D721Med (cell line): ENCODE data around the gene AXL.

Source experiments
- DNase-seq: peaks from one replicate; pipeline ENCODE4 v3.0.0; 2011; ENCODE audit warnings: low spot score; ENCODE audit not compliant: insufficient read length
- FAIRE-seq: peaks from 2 replicates; lab custom pipeline; 2011; peaks lifted over from hg19 to GRCh38; lab: Jason Lieb, UNC
- TF ChIP-seq, protein P1 (sequence below): IDR thresholded peaks from 2 replicates; pipeline ENCODE4 v1.5.1; 2012; ENCODE audit warnings: mild to moderate bottlenecking, control low read depth; ENCODE audit not compliant: insufficient read depth; ENCODE audit errors: missing control alignments

The AXL gene

DNA sequence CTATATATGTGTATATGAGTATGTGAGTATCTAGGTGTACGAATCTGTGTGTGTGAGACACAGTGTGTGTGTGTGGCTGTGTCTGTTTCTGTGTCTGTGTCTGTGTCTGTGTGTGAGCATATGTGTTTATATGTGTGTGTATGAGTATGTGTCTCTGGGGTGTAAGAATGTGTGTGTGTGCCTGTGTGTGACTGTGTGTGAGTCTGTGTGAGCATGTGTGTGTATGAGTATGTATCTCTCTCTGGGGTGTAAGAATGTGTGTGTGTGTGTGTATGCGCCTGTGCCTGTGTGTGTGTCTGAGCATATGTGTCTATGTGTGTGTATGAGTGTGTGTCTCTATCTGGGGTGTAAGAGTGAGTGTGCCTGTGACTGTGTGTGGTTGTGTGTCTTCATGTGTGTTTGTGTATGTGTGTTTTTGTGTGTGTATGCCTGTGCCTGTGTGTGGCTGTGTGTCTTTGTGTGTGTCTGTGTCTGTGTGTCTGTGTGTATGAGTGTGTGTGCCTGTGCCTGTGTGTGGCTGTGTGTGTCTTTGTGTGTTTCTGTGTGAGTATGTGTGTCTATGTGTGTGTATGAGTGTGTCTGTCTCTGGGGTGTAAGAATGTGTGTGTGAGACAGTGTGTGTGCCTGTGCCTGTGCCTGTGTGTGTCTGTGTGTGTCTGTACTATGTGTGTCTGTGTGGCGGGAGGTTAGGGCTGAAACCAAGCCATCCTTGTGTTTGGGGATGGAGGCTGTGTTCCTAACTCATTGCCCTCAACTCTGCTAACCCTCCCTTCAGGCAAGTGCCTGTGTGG lies 11.2 kb downstream of the AXL start:
- TF ChIP-seq, protein P1, sequence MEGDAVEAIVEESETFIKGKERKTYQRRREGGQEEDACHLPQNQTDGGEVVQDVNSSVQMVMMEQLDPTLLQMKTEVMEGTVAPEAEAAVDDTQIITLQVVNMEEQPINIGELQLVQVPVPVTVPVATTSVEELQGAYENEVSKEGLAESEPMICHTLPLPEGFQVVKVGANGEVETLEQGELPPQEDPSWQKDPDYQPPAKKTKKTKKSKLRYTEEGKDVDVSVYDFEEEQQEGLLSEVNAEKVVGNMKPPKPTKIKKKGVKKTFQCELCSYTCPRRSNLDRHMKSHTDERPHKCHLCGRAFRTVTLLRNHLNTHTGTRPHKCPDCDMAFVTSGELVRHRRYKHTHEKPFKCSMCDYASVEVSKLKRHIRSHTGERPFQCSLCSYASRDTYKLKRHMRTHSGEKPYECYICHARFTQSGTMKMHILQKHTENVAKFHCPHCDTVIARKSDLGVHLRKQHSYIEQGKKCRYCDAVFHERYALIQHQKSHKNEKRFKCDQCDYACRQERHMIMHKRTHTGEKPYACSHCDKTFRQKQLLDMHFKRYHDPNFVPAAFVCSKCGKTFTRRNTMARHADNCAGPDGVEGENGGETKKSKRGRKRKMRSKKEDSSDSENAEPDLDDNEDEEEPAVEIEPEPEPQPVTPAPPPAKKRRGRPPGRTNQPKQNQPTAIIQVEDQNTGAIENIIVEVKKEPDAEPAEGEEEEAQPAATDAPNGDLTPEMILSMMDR, result no peak
- DNase-seq (no peak), FAIRE-seq (no peak)

DNA sequence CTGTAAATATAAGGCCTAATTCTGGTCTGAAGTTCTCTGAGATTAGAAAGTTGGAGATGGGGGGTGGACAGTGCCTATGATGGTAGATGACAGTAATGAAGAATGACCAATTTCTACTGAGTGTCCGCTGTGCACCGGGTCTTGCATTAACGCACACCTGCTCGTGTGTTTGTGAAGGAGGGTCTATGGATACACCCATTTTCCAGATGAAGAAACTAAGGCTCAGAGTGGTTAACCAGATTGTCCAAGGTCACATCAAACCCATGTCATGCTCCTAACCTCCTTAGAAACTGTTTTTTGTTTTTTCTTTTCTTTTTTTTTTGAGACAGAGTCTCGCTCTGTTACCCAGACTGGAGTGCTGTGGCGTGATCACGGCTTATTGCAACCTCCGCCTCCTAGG lies 13.7 kb downstream of the AXL start:
- TF ChIP-seq, protein P1, result no peak
- no peak for FAIRE-seq
- no peak for DNase-seq

DNA sequence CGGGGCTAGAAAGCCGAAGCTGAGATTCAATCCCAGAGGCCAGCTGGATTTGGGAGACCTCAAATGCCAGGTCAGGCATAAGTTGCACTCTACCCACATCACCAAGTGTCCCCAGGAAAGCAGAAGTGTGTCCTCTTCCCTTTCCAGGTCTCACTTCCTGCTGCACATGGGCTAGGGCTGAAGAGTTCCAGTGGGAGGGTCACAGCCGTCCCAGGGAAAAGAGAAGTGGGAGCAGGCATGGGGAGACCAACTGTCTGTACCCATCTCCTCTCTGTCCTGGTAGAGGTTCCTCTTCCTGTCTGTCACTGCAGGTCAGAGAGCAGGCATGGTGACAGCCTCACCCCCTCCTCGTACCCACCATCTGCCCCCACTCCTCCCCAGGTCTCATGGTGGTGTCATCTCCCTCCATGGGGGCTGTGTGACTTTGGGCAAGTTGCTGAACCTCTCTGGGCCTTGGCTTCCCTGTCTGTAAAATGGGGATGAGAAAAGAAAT lies 14.8 kb downstream of the AXL start:
- TF ChIP-seq, protein P1, result no peak
- no peak for FAIRE-seq
- DNase-seq, result no peak

DNA sequence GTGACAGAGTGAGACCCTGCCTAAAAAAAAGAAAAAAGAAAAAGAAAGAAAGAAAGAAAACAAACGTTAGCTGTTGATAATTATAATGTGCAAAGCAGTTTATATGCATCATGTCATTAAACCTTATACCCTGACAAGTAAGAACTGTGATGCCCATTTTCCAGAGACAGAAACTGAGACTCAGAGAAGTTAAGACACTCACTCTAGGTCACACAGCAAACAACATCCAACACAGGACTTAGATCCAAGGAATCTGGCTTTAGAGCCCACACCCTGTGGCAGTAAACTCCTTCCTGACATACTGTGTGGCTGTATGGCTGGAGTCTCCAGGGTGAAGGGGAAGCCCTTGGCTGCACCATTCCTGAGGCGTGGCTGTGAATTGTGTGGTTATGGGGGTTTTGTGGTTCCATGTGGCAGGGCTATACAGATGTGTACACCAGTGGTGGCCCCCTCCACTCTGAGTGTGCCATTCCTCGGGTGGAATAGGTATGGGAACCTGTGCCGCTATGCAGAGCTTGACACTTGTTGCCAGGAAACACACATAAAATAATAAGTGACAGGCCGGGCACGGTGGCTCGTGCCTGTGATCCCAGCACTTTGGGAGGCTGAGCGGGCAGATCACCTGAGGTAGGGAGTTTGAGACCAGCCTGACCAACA lies 15.6 kb downstream of the AXL start:
- FAIRE-seq (no peak), DNase-seq (no peak)
- TF ChIP-seq, protein P1, result no peak

DNA sequence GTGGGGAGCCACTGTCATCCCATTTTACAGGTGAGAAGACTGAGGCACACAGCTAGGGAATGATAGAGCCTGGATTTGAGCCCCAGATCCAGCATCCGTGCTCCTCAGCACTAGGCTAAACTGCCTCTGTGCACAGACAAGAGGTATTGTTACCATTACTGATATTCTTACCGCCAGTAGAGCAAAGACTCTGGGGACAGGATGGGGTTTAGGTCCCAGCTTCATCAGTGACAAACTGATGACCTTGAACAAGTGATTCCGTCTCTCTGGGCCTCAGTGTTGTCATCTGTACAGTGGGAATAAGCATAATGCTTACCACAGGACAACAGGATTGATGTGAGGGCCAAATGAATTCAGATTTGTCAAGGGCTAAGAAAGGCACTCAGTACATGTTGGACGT lies 16.5 kb downstream of the AXL start:
- TF ChIP-seq, protein P1, result no peak
- DNase-seq (no peak), FAIRE-seq (no peak)

DNA sequence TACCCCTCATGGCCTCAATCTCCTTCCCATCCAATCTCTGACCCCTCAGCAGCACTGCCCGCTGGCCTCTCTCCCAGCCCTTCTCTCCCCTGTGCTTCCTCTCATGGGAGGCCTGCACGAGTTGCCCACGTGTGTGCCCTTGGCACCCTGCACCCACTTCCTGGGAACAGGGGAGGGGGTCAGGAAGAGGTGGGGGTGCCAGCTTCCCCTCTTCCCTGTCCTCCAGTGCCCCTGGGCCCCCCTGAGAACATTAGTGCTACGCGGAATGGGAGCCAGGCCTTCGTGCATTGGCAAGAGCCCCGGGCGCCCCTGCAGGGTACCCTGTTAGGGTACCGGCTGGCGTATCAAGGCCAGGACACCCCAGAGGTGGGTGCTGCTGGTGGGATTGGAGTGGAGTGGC lies 19.2 kb downstream of the AXL start:
- no peak for FAIRE-seq
- TF ChIP-seq, protein P1, result no peak
- no peak for DNase-seq

DNA sequence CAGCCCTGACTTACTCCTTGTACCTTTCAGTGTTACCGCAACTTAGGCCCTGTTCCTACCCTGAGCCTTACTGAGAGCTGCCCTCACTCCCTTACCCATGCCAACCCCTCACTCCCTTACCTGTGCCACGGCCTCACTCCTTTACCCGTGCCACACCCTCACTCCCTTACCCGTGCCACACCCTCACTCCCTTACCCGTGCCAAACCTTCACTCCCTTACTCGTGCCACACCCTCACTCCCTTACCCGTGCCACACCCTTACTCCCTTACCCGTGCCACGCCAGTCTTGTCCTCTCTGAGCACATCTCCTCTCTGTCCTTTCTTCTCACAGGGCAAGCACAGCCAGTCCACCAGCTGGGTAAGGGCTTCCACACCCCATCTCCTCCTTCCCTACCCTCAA lies 20.3 kb downstream of the AXL start:
- TF ChIP-seq, protein P1, result no peak
- DNase-seq (no peak), FAIRE-seq (no peak)
